NT2/D1 (cell line): ENCODE measurements around the gene EHD3.

Source experiments
- DNase-seq: peaks from one replicate; pipeline ENCODE4 v3.0.0-alpha.2; 2011; ENCODE audit warnings: low read depth, low spot score
- H3K27me3 ChIP-seq: 2 replicates; pipeline ENCODE4 v1.6.0; 2011; ENCODE audit warnings: mild to moderate bottlenecking; ENCODE audit not compliant: insufficient read length, insufficient read depth
- H3K36me3 ChIP-seq: 2 replicates; pipeline ENCODE4 v1.6.1; 2011; ENCODE audit warnings: mild to moderate bottlenecking, low read length, mixed read lengths; ENCODE audit not compliant: insufficient read depth, insufficient read length
- H3K4me1 ChIP-seq: 2 replicates; pipeline ENCODE4 v1.5.1; 2011; ENCODE audit not compliant: insufficient read depth, insufficient read length
- H3K4me3 ChIP-seq: 2 replicates; pipeline ENCODE4 v1.5.1; 2011; ENCODE audit warnings: low read depth; ENCODE audit not compliant: insufficient read length
- H3K9ac ChIP-seq: 2 replicates; pipeline ENCODE4 v1.6.0; 2011; ENCODE audit warnings: low read depth; ENCODE audit not compliant: insufficient read length
- H3K9me3 ChIP-seq: 2 replicates; pipeline ENCODE4 v1.5.1; 2011; ENCODE audit warnings: mild to moderate bottlenecking, low read length; ENCODE audit not compliant: insufficient read depth
- SUZ12 ChIP-seq: IDR thresholded peaks from 2 replicates; pipeline ENCODE4 v1.6.1; 2011; ENCODE audit not compliant: insufficient read length, insufficient read depth; ENCODE audit errors: extremely low read depth
- YY1 ChIP-seq: IDR thresholded peaks from 2 replicates; pipeline ENCODE4 v1.6.1; 2011; ENCODE audit not compliant: insufficient read length, insufficient read depth
- ZNF274 ChIP-seq: IDR thresholded peaks from 2 replicates; pipeline ENCODE4 v1.6.1; 2011; ENCODE audit warnings: mild to moderate bottlenecking, low read depth, low read length

Gene EHD3

DNA sequence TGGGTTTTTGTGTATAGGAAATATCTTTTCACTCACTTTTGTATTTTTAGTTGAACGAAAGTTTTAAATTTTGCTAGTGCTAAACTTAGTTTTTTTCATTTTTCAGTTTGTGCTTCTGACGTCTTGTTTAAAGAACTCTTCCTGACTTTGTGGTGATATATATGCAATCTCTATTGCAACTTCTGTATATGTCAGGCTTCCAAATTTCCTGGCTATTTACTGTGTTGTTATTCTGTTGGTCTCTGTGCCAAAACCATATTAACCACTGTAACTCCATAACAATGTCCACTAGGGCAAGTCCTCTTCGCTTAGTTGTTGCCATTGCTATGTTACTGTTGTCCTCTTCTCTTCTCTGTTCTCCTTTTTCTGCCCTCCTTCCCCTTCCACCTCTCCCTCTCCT, 3.2 kb upstream of the EHD3 start:
- no peak for DNase-seq
- TF ChIP-seq SUZ12 (no peak), YY1 (no peak), ZNF274 (no peak)
- no peak overlapping the region for H3K9ac ChIP-seq
- no peaks in the 10 kb centered on the region for H3K36me3 ChIP-seq
- peaks cover 4% of the 10 kb centered on the region for H3K27me3 ChIP-seq
- H3K4me3 ChIP-seq: no peak overlapping the region
- peaks cover 4% of the 10 kb centered on the region for H3K4me1 ChIP-seq
- H3K9me3 ChIP-seq: no peaks in the 10 kb centered on the region

DNA sequence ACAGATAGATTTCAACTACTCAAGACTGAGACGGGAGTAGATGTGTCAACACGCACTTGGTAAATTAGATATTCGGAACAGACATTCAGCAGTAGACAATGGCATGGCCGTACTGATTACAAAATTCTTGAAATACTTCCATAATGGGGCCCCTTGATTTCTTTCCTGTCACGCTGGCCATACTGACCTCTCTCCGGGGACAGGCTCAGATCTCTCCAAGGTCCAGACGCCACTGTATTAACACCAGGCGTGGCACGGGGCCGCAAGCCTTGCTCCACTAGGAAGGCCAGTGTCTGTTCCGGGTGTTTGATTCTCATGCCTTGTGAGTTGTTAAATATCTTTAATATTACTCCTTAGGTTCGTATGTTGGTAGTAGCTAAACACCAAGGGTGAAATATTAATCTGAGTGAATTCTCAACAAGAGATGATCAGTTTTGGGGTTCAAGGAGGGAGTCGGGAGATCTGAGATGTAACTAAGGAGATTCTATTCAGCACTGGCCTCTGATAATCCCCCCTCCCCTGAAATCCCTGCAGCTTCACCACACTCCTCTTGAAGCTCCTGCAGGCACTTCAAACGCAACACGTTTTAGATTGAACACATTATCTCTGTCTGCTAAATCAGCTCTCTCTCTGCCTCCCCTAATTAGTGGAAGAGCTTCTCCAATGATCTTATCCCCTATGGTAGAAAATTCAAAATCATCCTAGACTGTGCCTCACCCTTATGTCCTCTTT, 2.2 kb upstream of the EHD3 start:
- peaks cover 2% of the 10 kb centered on the region for H3K4me1 ChIP-seq
- no peaks in the 10 kb centered on the region for H3K36me3 ChIP-seq
- DNase-seq: no peak
- peaks cover 4% of the 10 kb centered on the region for H3K27me3 ChIP-seq
- H3K9ac ChIP-seq: no peak overlapping the region
- H3K4me3 ChIP-seq: no peak overlapping the region
- no peaks in the 10 kb centered on the region for H3K9me3 ChIP-seq
- TF ChIP-seq YY1: no peak
- no peak for TF ChIP-seq ZNF274

DNA sequence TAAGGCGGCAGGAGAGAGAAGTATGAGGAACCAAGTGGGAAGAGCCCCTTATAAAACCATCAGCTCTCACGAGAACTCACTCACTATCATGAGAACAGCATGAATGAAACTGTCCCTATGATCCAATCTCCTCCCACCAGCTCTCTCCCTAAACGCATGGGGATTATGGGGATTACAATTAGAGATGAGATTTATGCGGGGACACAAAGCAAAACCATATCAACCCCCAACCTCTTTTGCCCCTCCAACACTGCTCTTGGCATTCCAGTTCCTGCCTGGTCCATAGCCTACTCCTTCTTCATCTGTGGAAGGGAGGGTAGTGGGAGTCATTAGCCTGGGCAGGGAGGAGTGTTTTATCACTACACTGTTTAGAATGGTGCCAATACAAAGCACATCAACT, 1.4 kb upstream of the EHD3 start:
- H3K9me3 ChIP-seq: no peaks in the 10 kb centered on the region
- TF ChIP-seq SUZ12 (no peak), ZNF274 (no peak), YY1 (no peak)
- H3K4me1 ChIP-seq: peaks cover 2% of the 10 kb centered on the region
- H3K9ac ChIP-seq: no peak overlapping the region
- no peak overlapping the region for H3K4me3 ChIP-seq
- no peak for DNase-seq
- peaks cover 4% of the 10 kb centered on the region for H3K27me3 ChIP-seq
- H3K36me3 ChIP-seq: no peaks in the 10 kb centered on the region

DNA sequence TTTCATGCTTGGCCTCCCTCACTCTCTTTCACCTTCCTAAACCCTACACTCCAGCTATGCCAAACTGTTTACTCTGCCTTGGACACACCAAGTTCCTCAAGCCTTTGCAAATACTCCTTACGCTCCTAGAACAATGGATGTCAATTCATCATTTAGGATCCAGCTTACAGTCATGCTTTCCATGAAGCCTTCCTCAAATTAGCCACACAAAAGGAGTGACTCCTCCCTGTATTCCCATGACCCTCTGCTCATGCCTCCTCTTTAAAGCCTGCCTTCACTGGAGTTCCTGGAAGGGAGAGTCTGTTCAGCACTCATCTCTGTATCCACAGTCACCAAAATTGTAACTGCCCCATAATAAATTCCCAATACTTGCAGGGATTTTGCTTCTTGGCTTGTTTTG, 721 bp upstream of the EHD3 start:
- H3K4me3 ChIP-seq: no peak overlapping the region
- TF ChIP-seq YY1 (no peak), ZNF274 (no peak)
- peaks cover 4% of the 10 kb centered on the region for H3K27me3 ChIP-seq
- H3K4me1 ChIP-seq: peaks cover 2% of the 10 kb centered on the region
- H3K9me3 ChIP-seq: no peaks in the 10 kb centered on the region
- DNase-seq: no peak
- H3K9ac ChIP-seq: no peak overlapping the region
- H3K36me3 ChIP-seq: no peaks in the 10 kb centered on the region

DNA sequence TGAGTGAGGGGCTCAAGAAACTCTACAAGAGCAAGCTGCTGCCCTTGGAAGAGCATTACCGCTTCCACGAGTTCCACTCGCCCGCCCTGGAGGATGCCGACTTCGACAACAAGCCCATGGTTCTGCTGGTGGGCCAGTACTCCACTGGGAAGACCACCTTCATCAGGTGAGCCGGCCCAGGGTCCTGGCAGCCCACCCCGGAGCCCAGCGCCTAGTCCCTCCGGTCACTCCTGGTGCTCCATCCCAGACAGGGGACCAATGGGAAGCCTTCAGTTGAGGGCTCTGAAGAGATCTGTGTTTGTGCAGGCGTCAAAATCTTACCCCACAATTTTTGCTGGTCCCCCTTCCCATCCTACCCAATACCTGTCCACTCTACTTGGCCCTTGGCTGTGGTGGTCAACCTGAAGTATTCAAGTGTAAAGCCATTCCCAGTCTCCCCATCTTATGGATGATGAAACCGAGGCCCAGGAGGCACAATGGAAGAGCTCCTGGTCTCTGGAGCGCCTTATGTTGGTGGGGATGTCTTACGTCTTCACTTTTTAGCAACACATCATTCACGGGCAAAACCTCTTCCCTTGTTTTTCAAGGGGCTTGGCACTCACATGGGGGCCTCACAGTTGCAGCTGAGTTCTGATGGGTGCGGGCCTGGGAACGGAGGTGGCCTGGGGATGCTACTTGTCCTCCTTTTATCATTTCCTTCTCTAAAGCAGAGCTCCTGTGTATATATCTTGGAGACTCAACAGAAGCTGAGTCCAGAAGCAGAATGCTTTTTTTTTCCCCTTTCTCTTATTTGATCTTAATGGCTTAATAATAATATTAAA, 941 bp downstream of the EHD3 start:
- TF ChIP-seq SUZ12: no peak
- TF ChIP-seq ZNF274: no peak
- no peak for TF ChIP-seq YY1
- H3K9ac ChIP-seq: peak overlapping the region; percentile 74
- H3K27me3 ChIP-seq: peaks cover 4% of the 10 kb centered on the region
- no peak for DNase-seq
- H3K9me3 ChIP-seq: no peaks in the 10 kb centered on the region
- peaks cover 7% of the 10 kb centered on the region for H3K36me3 ChIP-seq
- peaks cover 2% of the 10 kb centered on the region for H3K4me1 ChIP-seq
- peak overlapping the region; percentile 72 for H3K4me3 ChIP-seq

DNA sequence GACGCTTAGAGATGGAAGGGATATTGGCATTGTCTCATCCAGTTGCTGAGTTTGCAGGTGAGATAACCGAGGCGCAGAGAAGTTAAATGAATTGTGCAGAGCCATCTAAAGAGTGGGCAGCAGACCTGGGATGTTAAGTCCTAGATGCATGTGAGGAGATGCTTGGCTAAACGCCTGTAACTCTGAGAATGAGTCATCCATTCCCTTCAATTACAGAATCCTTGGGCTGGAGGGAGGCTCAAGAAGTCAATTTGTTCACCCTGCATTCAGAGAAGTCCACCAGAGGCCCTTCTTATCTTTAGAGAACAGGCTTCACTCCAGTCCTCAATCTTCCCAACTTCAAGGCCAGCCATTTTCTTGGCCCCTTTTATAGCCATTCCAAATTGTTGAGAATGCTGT, 1.6 kb downstream of the EHD3 start:
- H3K9ac ChIP-seq: no peak overlapping the region
- DNase-seq: no peak
- no peak for TF ChIP-seq SUZ12
- TF ChIP-seq ZNF274: no peak
- TF ChIP-seq YY1: no peak
- H3K4me1 ChIP-seq: peaks cover 2% of the 10 kb centered on the region
- H3K4me3 ChIP-seq: no peak overlapping the region
- H3K36me3 ChIP-seq: peaks cover 7% of the 10 kb centered on the region
- H3K27me3 ChIP-seq: peaks cover 4% of the 10 kb centered on the region
- no peaks in the 10 kb centered on the region for H3K9me3 ChIP-seq

DNA sequence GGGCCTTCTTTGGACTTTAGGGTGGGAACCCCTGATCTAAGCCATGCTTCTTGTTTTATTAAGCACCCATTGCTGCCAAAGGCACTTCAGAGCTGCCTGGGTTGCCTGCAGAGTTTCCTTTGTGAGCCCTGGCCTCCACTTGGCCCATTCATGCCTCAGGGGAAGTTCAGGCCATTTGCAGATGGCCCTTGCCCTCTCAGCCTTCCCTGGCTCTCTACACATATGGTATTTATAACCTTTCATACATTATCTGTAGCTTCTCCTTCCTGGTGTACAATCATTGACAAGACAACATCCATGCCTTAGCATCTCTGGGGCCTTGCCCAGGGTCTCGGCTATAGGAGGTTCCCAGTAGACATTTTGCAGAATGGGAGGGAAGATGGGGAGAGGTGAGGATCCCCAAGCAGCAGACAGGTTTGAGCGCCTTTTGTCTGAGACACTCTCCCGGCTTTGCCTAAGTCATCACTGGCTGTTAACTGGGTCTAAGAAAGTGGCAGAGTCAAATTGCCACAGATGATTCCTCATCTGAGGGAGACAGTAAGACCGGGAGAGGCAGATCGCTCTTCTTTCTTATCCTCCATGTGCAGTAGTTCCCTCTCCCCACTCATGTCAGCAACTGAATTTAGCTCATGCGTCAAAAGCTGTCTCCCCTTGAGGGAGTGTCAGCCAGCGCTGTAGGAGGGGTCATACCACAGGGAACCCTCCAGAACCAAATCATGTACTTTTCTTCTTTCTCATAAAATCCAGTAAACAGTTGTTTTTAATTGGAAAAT, 2.7 kb downstream of the EHD3 start:
- H3K36me3 ChIP-seq: peaks cover 7% of the 10 kb centered on the region
- H3K4me3 ChIP-seq: no peak overlapping the region
- peaks cover 2% of the 10 kb centered on the region for H3K4me1 ChIP-seq
- TF ChIP-seq YY1 (no peak), SUZ12 (no peak), ZNF274 (no peak)
- no peak for DNase-seq
- H3K9ac ChIP-seq: no peak overlapping the region
- no peaks in the 10 kb centered on the region for H3K9me3 ChIP-seq
- H3K27me3 ChIP-seq: peaks cover 4% of the 10 kb centered on the region
